Hepatocyte (in vitro differentiated cells): ENCODE data around the gene CTNNA3. TPM values are rescaled to one million over a fixed set of nuclear protein-coding genes. Genes with fewer than 3 reads are reported as not detected.

Experiments
- DNase-seq: peaks from one replicate; pipeline ENCODE4 v3.0.0-alpha.2; 2016; ENCODE audit warnings: low spot score
- H2AFZ ChIP-seq: fragments of 200-600 bp; sonication (generic); 2 replicates; pipeline ENCODE4 v1.6.0; 2016; ENCODE audit warnings: antibody characterized with exemption, mild to moderate bottlenecking
- H3K27ac ChIP-seq: fragments of 200-600 bp; sonication (generic); 2 replicates; pipeline ENCODE4 v1.5.1; 2016; ENCODE audit warnings: mild to moderate bottlenecking
- H3K27me3 ChIP-seq: fragments of 200-600 bp; sonication (generic); 2 replicates; pipeline ENCODE4 v1.6.1; 2016
- H3K36me3 ChIP-seq: fragments of 200-600 bp; sonication (generic); replicated peaks from 2 replicates; pipeline ENCODE4 v1.5.1; 2016; ENCODE audit warnings: low read depth; ENCODE audit not compliant: insufficient read depth
- H3K4me1 ChIP-seq: fragments of 200-600 bp; sonication (generic); 2 replicates; pipeline ENCODE4 v1.5.1; 2016; ENCODE audit warnings: mild to moderate bottlenecking, moderate library complexity; ENCODE audit not compliant: insufficient read depth
- H3K4me2 ChIP-seq: fragments of 200-600 bp; sonication (generic); 2 replicates; pipeline ENCODE4 v1.6.0; 2016
- H3K4me3 ChIP-seq: fragments of 200-600 bp; sonication (generic); 2 replicates; pipeline ENCODE4 v1.5.1; 2016; ENCODE audit warnings: mild to moderate bottlenecking
- H3K79me2 ChIP-seq: fragments of 200-600 bp; sonication (generic); 2 replicates; pipeline ENCODE4 v1.6.0; 2017; ENCODE audit warnings: mild to moderate bottlenecking
- H3K9me2 ChIP-seq: fragments of 200-600 bp; sonication (generic); replicated peaks from 2 replicates; pipeline ENCODE4 v1.6.0; 2017; ENCODE audit warnings: mild to moderate bottlenecking; ENCODE audit not compliant: insufficient read depth
- H3K9me3 ChIP-seq: fragments of 200-600 bp; sonication (generic); 2 replicates; pipeline ENCODE4 v1.5.1; 2016; ENCODE audit warnings: low read depth, mild to moderate bottlenecking
- H4K20me1 ChIP-seq: fragments of 200-600 bp; sonication (generic); 2 replicates; pipeline ENCODE4 v1.6.0; 2016; ENCODE audit warnings: mild to moderate bottlenecking; ENCODE audit not compliant: insufficient read depth, poor library complexity, severe bottlenecking
- EZH2 ChIP-seq: fragments of 200-600 bp; sonication (generic); IDR thresholded peaks from 2 replicates; pipeline ENCODE4 v1.6.1; 2016; ENCODE audit warnings: antibody characterized with exemption, mild to moderate bottlenecking, borderline replicate concordance
- EZH2phosphoT487 ChIP-seq: fragments of 200-600 bp; sonication (generic); IDR thresholded peaks from one replicate; pipeline ENCODE4 v1.6.1; 2018; ENCODE audit warnings: antibody characterized with exemption, mild to moderate bottlenecking, low read depth, moderate library complexity; ENCODE audit not compliant: unreplicated experiment, severe bottlenecking
- WGBS: methylation state at CpG from one replicate; pipeline ENCODE4 v1.1.6; 2016; ENCODE audit warnings: low lambda C conversion rate; ENCODE audit errors: missing lambda C conversion rate; 5-methylcytosine and 5-hydroxymethylcytosine counted together
- polyA plus RNA-seq: library from polyadenylated mRNA; unstranded; fragments of >200 nt; fragmentation: Nextera tagmentation; extraction: Ambion mirVana; gene quantifications from 2 replicates; pipeline ENCODE4 v1.2.1, GENCODE V29; 2016
- total RNA-seq: library from RNA; depleted of rRNA; stranded (reverse); fragments of >200 nt; gene quantifications from 2 replicates; pipeline ENCODE4 v1.2.3, GENCODE V29; 2014
- TF ChIP-seq, protein P1 (sequence below): fragments of 200-600 bp; sonication (generic); IDR thresholded peaks from 2 replicates; pipeline ENCODE4 v1.5.1; 2016; ENCODE audit warnings: antibody characterized with exemption, mild to moderate bottlenecking; ENCODE audit not compliant: poor library complexity

Gene CTNNA3
- total and polyA plus RNA-seq, 2 experiments from 2014 or later = 12.9 to 25.9 TPM

DNA sequence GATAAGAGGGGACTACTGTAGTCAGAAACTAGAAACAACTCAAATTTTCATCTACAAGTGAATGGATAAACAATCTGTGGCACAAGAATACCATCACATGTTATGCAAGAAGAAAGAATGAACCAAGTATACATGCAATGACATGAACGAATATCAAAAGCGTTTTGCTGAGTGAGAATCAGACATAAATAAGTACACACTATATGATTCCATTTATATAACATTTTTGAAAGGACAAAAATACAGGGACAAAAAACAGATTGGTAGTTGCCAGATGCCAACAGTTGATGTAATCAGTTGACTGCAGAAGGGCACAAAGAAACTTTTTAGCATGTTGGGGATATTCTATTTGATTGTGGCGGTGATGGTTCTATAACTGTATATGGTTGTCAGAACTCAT, 33.6 kb downstream of the CTNNA3 start:
- Histone ChIP-seq H3K27ac (no peak overlapping the region), H4K20me1 (no peaks in the 10 kb centered on the region), H3K4me2 (no peak overlapping the region), H3K4me1 (no peaks in the 10 kb centered on the region), H3K36me3 (no peaks in the 10 kb centered on the region), H3K4me3 (no peak overlapping the region), H3K79me2 (no peaks in the 10 kb centered on the region), H2AFZ (no peak overlapping the region), H3K9me2 (no peaks in the 10 kb centered on the region), H3K9me3 (no peaks in the 10 kb centered on the region), H3K27me3 (no peaks in the 10 kb centered on the region)
- TF ChIP-seq EZH2phosphoT487 = no peak
- TF ChIP-seq, protein P1, sequence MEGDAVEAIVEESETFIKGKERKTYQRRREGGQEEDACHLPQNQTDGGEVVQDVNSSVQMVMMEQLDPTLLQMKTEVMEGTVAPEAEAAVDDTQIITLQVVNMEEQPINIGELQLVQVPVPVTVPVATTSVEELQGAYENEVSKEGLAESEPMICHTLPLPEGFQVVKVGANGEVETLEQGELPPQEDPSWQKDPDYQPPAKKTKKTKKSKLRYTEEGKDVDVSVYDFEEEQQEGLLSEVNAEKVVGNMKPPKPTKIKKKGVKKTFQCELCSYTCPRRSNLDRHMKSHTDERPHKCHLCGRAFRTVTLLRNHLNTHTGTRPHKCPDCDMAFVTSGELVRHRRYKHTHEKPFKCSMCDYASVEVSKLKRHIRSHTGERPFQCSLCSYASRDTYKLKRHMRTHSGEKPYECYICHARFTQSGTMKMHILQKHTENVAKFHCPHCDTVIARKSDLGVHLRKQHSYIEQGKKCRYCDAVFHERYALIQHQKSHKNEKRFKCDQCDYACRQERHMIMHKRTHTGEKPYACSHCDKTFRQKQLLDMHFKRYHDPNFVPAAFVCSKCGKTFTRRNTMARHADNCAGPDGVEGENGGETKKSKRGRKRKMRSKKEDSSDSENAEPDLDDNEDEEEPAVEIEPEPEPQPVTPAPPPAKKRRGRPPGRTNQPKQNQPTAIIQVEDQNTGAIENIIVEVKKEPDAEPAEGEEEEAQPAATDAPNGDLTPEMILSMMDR = no peak
- DNase-seq = no peak
- 96% methylated on average over 3 of the region's 3 CpGs for WGBS

DNA sequence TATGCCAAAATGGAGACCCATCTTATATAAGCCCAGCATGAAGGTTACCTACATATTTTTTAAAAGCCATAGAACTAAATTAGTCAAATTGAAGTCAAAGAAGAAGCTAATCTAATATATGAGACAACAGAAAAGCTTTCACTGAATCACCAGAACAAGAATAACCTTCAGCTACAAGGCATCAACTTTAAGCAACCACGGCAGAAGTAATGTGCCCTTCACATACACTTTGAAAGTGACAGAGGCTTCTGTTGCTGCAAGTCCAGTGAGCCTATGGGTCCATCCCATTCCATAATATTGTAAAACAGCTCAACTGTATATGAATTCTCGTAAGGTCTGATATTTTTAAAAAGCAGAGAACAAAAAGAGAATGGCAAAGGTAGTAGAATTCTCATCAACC, 36.5 kb downstream of the CTNNA3 start:
- H3K36me3 ChIP-seq = no peaks in the 10 kb centered on the region
- H2AFZ ChIP-seq = no peak overlapping the region
- H3K27me3 ChIP-seq = no peaks in the 10 kb centered on the region
- H3K4me3 ChIP-seq = no peak overlapping the region
- H3K4me2 ChIP-seq = no peak overlapping the region
- no peaks in the 10 kb centered on the region for H3K9me3 ChIP-seq
- H4K20me1 ChIP-seq = no peaks in the 10 kb centered on the region
- no peak overlapping the region for H3K27ac ChIP-seq
- no peak for TF ChIP-seq EZH2
- no peak for TF ChIP-seq EZH2phosphoT487
- TF ChIP-seq, protein P1 = no peak
- no peak for DNase-seq
- H3K4me1 ChIP-seq = no peaks in the 10 kb centered on the region
- 87% methylated on average over 2 of the region's 2 CpGs for WGBS
- H3K79me2 ChIP-seq = no peaks in the 10 kb centered on the region
- no peaks in the 10 kb centered on the region for H3K9me2 ChIP-seq

DNA sequence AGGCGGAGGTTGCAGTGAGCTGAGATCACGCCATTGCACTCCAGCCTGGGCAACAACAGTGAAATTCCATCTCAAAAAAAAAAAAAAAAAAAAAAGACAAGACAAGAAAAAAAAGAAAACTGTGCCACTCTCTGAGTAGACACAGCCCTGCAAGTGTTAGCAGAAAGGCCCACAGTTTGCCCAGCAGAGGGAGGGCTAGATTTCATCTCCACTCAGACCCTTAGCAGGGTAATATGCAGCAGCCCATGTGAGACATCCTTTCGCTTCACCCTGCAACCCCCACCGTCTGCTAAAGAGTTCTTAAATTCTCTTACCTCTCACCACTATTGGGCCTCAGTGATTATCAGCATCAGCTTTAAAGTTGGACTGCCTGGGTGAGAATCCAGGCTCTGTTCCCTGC, 38.2 kb downstream of the CTNNA3 start:
- no peak for DNase-seq
- no peak overlapping the region for H2AFZ ChIP-seq
- TF ChIP-seq EZH2phosphoT487 (no peak), EZH2 (no peak)
- TF ChIP-seq, protein P1 = no peak

GRCh38 chr10:67650558-67650957, 45.4 kb downstream of the CTNNA3 start:
- 91% methylated on average over 4 of the region's 4 CpGs for WGBS
- Histone ChIP-seq H4K20me1 (no peaks in the 10 kb centered on the region), H3K27ac (no peak overlapping the region), H3K36me3 (no peaks in the 10 kb centered on the region), H3K79me2 (no peaks in the 10 kb centered on the region), H3K9me3 (no peaks in the 10 kb centered on the region), H3K4me1 (no peaks in the 10 kb centered on the region), H3K4me2 (no peak overlapping the region), H2AFZ (no peak overlapping the region), H3K9me2 (no peaks in the 10 kb centered on the region), H3K4me3 (no peak overlapping the region), H3K27me3 (no peaks in the 10 kb centered on the region)
- no peak for DNase-seq
- TF ChIP-seq, protein P1 = no peak
- TF ChIP-seq EZH2phosphoT487 = no peak
- no peak for TF ChIP-seq EZH2

More for the DNA sequence above, 38.2 kb downstream of the CTNNA3 start:
- no peaks in the 10 kb centered on the region for H3K79me2 ChIP-seq
- no peak overlapping the region for H3K4me2 ChIP-seq
- WGBS = 75% methylated on average over 4 of the region's 4 CpGs
- no peaks in the 10 kb centered on the region for H3K9me3 ChIP-seq
- H3K36me3 ChIP-seq = no peaks in the 10 kb centered on the region
- H4K20me1 ChIP-seq = no peaks in the 10 kb centered on the region
- H3K27ac ChIP-seq = no peak overlapping the region
- H3K27me3 ChIP-seq = no peaks in the 10 kb centered on the region
- H3K4me3 ChIP-seq = no peak overlapping the region
- no peaks in the 10 kb centered on the region for H3K4me1 ChIP-seq
- no peaks in the 10 kb centered on the region for H3K9me2 ChIP-seq
